GM18508 (cell line): ENCODE data around the gene C15orf62.

Experiments
- ATAC-seq: cut with Tn5 transposase; IDR thresholded peaks from one replicate; pipeline ENCODE4 v1.9.1; 2021; ENCODE audit warnings: moderate number of reproducible peaks; ENCODE audit not compliant: insufficient read depth, unreplicated experiment

Gene C15orf62

DNA sequence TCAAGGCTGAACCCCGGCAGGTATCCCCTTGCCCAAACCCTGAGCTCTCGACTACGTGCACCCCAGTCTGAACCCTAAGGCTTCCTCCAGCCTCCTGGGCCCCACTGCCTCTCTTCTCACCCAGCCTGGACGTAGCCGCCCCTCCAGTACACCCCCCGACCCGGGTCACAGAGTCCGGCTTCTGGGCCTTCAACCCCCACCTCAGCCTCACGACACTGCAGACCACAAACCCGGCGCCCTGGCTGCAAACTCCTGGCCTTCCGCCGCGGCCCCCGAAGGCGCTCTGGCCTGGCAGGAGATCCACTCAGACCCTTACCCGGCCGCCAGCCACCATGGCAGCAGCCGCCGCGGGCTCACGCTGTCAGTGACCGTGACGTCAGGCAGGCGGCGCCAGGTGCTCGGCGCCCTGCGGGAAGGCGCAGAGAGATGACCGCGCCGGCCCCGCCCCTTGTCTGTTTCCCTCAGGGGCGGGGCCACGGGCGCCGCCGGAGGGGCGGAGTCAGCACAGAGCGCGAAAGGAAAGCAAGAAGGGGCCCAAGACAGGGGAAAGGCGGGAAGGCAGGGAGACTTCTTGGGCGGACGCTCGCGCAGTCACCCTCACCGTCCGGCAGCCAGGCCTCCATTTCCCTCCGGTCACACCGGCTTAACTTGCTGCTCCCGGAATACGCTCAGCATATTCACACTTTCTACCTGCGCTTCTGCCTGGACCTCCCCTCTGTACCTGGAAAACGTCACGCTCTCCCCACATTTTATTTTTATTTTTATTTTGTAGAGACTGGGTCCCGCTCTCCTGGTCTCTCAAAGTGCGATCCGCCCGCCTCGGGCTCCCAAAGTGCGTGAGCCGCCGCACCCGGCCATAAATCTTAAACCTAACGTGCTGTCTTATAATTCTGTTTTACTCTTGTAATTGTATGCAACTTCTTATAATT lies 14.6 kb upstream of the C15orf62 start, which contains the start of gene RMDN3:
Gene RMDN3, minus strand, starts transcription at position 372 of the 929 bp plus-strand sequence. CDS start 471 bp downstream, outside the sequence.
- no peak for ATAC-seq

DNA sequence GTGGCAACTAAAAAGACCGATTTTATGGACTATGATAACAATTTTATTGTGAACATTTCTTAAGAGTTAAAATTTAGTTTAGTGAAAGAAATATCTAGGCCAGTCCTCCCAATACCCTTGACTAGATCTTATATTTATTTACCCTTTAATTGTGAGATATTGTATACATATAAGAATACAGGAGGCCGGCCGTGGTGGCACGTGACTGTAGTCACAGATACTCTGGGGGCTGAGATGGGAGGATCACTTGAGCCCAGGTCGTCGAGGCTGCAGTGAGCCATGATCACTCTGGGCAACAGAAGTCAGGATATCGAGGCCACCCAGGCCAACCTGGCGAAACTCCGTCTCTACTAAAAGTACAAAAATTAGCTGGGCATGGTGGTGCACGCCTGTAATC lies 14.0 kb upstream of the C15orf62 start:
- ATAC-seq = no peak

DNA sequence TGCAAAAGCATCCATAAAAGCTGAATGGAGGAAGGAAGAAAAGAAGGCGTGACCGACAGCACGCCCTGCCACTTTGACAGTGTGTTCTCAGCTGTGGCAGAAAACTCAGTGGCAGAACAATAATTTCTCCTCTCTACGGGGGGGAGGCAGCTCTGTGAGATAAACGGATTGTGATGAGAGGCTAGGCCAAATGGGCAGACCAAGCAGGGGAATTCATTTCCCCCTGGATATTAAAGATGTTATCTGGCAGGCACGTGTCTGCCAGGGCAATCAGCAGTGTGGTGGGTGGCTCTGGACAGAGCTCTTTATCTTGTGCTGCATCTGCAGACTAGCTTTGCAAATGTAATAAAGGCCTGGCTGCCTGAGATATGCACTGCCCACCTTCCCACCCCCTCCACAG lies 12.8 kb upstream of the C15orf62 start:
- no peak for ATAC-seq

DNA sequence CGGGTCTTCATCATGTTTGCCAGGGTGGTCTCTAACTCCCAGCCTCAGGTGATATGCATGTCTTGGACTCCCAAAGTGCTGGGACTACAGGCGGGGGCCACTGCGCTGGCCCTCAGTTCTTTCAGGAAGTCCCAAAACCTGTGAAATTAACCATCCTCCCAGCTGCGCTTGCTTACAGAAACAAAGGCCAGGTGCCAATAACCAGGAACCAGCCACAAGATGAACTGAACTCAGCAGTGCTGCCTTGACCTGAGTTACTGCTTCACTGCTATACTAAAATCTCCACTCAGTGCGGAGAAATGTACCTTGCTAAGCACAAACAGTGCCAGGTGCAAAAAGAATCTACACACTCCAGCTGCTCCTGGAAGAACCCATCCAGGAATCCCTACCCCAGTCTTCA lies 9.8 kb upstream of the C15orf62 start:
- no peak for ATAC-seq

DNA sequence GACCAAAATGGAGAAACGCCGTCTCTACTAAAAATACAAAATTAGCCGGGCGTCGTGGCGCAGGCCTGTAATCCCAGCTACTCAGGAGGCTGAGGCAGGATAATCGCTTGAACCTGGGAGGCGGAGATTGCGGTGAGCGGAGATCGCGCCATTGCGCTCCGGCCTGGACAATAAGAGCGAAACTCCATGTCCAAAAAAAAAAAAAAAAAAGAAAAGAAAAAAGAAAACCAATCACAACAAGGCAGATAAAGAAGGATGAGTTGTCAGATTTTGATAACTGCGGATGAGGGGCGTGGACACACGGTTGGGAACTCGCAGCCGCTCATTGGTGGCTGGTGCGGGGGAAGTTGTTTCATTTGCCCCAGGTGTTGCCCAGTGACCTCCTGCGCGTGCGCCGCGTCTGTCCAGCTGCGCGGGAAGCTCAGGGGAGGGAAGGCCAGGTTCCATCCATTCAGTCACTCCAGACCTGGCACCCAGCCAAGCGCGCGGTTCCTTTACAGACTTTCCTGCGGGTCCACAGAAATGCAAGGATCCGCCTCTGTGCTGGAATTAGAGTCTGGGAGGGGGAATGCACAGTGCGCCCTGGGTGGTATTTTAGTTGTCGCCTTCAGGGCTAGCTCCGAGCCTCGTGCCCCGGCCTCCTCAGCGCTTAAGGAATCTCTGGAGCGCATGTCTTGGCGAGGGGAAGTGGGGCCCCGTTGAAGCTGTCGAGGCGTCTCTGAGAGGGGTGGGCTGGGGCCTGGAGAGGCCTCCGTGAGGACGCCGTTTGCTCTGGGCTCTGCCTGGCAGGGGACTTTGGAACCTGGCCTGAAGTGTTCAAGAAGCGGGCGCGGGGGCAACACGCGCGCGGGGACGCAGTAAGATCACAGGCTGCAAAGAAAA lies 6.6 kb upstream of the C15orf62 start:
- no peak for ATAC-seq

DNA sequence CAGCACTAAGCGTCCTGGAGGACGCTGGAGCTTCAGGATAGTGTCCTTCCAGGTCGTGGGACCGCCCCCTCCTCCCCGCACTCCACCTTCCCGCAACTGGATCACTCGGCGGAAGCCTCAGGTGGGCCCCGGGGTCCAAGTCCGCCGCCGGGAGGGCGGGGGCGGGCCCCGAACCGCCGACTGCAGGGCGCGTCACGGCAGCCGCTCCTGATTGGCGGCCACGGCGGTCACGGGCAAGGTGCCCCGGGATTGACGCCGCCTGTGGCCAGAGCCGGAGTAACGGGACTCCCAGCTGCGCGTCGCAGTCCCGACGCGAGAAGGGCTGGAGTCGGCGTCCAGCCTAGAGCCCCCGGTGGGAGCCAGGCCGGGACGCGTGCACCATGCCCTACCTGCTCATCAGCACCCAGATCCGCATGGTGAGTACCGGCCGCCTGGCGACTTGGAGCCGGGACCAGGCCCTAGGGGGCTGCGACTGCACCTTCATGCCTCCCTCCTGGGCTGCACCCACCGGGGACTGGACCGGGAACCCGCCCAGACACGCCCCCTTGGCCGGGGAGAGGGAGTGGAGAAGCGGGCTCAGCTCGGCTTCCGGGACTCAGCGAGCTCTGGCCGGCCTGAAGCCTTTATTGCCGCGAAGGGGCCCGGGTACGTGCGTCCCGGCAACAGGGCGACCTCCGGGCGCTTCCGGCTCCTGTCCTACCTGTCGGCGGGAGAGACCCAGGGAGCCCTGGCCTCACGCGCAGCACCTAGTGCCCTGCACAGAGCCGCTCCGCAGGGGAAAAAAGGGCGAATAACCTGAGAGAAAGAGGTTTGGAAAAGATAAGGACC lies 5.8 kb upstream of the C15orf62 start, which contains the start of gene GCHFR:
Gene GCHFR, plus strand, starts transcription at position 268 of the 828 bp plus-strand sequence. Its CDS starts 113 bp downstream, at position 381.
- ATAC-seq = no peak

DNA sequence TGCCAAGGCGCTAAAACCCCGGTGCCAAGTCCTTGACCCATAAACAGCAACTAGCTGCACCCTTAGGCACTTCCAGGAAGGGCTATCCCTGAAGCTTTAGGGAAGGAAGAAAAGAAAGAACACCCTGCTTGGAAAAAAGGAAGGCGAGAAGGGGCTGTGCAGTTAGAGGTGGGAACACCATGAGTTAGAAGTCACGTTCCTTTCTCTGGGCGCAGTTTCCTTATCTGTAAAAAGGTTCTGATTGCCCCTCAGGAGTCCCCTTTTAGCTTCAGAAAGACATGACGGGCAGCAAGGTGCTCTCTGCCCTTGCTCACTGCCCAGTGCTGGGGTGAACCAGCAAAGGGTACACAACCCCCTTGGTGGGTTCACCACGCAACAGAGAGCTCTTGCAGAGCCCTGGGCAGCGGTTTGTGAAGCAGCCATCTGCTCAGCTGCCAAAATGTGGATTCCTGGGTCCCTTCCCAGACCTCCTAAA lies 5.1 kb upstream of the C15orf62 start:
- no peak for ATAC-seq

DNA sequence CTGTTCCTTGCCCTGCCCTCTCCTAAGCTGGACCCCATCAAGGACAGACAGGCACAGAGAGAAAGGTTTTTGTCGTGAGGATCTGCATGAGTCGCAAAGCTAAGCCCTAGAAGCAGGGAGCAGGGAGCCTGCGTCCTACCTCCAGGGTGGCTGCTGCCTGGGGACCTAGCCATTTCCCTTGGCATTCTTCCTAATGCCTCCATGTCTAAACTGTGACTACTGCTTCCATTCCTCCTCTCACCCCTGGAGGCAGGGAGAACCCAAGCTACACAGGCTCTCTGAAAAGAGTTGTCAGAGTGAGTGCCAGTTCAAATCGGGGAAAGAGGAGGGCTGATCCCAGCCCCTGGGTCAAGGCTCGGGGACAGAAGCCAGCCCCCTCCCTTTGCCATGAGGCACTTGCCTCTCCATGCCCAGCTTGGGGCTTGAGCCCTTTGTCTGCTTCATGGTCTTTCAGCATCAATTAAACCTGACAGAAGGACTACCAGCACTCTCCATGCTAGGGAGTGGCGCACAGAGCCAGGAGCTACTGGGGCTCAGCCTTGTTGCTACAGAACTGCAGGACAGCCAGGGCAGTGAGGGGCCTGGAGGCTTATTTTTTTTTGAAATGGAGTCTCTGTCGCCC lies 3.5 kb upstream of the C15orf62 start:
- ATAC-seq = no peak

DNA sequence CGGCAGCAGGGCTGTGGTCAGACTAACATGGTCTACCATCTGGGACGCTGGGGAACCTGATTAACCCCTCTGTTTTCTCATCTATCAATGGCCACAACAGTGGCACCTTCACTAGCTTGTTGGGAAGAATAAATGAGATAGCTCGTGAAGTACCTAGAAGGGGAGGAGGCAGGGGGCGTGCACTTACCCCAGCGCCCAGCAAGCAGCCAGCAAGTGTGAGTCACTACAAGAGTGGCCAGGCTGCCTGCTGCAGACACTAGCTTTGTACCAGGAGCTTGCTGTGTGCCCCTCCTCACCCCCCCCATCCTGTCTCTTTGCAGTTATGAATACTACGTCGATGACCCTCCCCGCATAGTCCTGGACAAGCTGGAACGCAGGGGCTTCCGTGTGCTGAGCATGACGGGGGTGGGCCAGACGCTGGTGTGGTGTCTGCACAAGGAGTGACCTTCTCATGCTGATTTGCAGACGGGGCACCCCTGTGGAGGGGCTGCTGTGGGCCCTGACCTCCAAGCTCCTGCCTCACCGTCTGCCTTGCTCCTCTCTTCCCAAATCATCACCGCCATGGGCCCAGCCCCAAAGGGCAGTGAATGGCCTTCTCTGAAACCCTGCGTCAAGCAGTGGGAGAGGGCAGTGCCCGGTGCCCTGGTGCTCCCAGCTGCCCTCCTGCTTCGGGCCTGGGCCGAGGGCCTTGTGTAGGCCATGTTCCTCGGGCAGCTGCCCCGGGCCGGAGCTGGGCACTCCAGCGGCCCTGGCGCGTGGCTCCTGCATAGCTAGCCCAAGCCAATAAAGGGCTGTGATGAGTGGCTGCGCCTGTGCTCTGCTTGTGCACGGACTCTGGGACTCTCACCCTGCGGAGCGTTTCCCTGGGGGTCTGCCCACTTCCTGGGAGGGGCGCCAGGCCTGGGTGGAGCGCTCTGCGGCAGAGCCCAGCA lies 2.6 kb upstream of the C15orf62 start:
- no peak for ATAC-seq

DNA sequence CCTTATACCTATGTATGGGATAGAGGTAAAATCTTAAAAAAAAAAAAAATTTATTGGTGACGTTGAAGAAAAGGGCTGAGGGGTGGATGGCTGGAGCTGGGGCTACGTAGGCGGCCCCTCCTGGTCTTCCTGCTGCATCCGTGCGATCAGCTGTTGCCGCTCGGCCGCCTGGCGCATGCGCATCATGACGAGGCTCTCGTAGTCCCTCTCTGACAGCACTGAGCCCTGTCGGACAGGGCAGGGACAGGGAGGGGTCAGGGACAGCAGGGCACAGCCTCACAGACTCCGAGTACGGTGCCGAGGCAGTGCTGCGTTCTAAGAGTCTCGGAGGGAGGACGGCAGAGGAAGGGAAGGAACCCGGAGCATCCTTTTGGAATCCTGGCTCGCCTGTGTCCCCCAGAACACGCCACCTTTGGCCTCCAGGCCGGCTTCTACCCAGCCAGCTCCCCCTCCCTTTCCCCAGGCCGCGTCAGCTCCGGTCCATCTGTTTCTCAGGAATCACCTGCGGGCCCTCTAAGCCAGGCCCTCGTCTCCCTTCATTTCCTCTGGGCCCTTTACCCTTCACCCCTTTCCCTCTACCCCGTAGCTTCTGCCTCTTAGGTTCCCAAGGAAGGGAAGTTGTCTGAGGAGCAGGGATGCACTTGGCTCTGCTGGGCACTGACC lies 1.8 kb upstream of the C15orf62 start:
- no peak for ATAC-seq

DNA sequence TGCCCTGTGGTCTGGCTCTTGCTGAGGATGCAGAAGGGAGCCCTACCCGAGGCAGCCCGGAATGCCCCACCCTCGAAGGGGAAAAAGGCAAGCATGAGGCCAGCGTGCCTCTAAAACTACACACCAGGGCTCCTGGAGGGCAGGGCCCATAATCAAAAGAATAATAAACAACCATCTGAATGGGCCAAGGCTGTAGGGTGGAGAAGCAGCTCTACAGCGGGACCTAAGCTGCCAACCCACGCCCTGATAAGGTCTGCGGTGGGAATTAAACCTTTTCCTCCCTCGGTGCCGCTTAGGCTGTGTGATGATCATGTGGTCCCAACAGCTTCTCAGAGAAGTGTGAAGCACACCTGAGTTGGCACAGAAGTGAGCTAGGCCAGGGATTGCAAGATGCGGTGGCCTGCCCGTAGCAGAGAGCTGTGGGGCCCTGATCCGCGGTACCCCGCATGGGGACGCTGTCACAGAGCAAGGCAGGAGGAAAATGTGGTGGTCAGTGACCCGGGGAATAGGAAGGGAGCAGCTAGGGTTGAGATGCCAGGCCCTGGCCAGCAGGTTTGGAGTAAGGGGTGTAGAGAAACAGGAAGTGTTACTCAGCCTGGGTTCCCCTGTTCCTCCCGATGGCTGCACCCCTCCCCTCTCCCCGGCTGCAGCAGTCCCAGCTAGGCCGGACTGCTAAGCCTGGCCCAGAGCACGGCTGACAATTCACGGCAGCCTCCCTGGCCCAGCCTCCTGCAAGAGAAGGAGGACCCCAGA lies 1.1 kb upstream of the C15orf62 start:
- ATAC-seq = no peak

DNA sequence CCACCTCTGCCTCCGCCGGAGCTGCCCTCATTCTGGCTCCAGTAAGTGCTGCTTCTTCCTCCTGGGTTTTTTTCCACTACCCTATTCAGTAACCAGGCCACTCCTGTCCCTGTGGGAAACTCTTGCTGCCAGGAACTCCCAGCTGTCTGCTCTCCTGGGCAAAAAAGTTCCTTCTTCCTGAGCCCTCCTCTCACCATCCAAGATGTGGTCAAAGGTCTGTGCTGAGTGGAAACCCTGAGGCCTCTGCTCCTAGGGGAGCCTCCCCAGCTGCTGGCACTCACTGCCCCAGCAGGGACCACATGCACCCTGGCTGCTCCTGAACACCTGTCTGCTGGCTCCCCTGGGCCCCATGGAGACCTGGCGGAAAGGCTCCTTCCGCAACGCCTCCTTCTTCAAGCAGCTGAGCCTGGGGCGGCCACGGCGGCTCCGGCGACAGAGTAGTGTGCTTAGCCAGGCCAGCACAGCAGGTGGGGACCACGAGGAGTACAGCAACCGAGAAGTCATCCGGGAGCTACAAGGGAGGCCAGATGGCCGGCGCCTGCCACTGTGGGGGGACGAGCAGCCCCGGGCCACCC lies 454 bp downstream of the C15orf62 start:
- no peak for ATAC-seq

DNA sequence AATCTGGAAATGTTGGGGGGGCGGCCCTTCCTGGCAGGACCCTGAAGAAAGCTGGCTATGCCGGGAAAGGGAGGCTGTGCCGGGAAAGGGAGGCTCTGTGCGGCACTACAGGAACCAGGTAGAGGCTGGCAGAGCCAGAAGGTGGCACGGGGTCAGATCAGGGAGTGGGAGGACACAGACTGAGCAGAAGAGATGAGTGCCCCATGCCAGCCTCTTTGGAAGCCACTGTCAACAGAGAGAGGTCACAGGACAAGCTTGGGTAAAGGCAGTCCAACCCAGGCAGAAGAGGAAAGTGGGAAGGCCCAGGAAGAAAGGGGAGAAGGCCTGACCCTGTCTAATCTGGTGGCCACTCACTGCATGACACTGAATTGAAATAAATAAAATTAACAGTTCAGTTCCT lies 1.5 kb downstream of the C15orf62 start:
- ATAC-seq = no peak

DNA sequence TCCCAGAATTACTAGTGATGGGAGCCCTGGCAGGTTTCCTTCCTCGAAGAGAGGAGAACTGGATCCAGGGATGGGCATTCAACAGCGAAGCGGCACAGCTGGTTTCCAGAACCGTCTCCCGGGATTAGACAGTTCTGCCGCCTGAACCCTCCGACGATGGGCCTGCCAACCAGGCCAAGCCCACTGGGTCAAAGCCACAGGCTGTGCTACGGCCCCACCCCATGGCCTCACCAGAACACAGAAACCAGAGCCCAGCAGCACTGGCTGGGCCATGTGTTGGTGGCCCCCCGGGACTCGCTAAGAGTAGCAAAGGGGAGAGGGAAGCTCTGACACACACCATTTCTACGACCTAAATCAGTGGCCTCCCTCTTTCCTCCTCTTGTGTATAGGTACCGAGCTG lies 2.2 kb downstream of the C15orf62 start:
- no peak for ATAC-seq

DNA sequence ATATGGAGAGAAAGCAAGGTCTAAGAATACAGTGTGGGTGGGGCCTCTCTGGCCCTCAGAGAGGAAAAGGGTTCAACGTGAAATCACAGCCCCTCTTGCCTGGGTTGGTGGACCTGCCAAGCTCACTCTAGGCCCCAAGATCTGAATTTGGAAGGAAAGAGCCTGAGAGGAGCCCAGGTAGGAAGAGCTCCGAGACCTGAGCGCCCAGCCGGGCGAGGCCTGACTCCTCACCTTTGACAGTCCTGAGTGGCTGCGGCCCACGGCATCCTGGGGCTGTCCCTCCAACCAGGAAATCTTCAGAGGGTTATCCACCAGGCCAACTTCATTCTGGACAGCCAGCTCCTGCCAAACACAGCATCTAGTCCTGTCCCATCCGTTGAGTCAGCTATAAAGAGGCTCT lies 3.7 kb downstream of the C15orf62 start:
- no peak for ATAC-seq

DNA sequence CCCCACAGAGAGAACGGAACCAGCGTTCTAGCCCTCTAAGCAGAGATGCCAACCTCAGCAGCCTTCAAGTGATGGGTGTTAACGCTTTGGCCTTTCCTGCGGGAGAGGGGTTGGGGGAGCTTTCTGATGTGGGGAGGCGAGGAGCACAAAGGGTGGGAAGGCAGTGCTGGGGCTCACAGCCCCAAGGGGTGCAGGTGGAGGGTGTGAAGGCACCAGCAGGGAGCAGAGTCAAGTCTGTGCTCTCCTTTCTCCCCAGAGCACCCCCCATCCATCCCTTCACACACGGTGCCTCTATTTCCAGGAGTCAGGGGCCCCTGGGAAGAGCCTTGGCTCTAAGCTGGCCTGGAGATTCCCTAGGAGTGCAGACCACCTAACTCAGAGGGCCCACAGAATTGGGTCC lies 4.1 kb downstream of the C15orf62 start:
- ATAC-seq = no peak

DNA sequence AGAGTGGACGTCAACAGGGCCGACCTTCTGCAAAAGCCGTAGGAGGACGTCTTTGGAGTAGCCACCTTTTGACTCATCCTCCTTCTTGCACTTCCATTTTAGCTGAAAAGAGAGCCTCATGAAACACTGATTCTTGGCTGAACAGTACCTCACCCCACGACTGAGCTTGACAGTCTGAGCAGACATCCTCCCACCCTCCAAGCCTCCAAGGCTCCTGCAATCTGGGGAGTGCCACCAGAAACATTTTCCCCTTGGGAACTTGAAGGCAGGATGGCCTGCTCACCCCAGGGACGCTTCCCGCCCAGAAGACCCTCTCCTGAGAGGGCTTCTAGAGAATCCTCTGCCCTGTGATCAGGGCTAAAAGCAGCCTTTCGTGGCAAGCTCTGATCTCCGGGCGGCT lies 5.2 kb downstream of the C15orf62 start:
- no peak for ATAC-seq
